IMR-90 (cell line): Measurements from ENCODE around the gene ZDHHC21. TPM values are rescaled to one million over a fixed set of nuclear protein-coding genes. Genes with fewer than 3 reads are reported as not detected.

Experiments
- ATAC-seq: fragments of 200-7000 bp; cut with Tn5 transposase; 2 replicates; pipeline ENCODE4 v1.9.1; 2020; ENCODE audit warnings: low read depth, mild to moderate bottlenecking, moderate library complexity
- BruUV-seq: library from RNA; stranded (reverse); fragments of 400-500 nt; replicated peaks from 2 replicates; lab custom pipeline; 2021; lab: Mats Ljungman, UMichigan
- CTCF ChIA-PET: fragments of 300-600 bp; formaldehyde crosslinking; extraction: SDS; loops from one replicate; lab custom pipeline; 2021; ENCODE audit warnings: antibody characterized with exemption; lab: Yijun Ruan, JAX
- POLR2A ChIA-PET: fragments of 300-600 bp; sonication (Branson Sonifier 250); formaldehyde crosslinking; loops from one replicate; lab custom pipeline; 2022; ENCODE audit warnings: antibody characterized with exemption; ENCODE audit not compliant: unreplicated experiment; lab: Charles Lee
- DNase-seq: peaks from one replicate; pipeline ENCODE4 v3.0.0; 2013
- H2AFZ ChIP-seq: replicated peaks from 2 replicates; pipeline ENCODE3; 2013; ENCODE audit warnings: low read length, mild to moderate bottlenecking; ENCODE audit not compliant: poor library complexity
- H2AK5ac ChIP-seq: 2 replicates; pipeline ENCODE4 v1.6.1; 2013; ENCODE audit warnings: low read depth, low read length, inconsistent platforms
- H2AK9ac ChIP-seq: replicated peaks from 2 replicates; pipeline ENCODE3; 2013; ENCODE audit warnings: mild to moderate bottlenecking, low read depth, low read length, moderate library complexity; ENCODE audit not compliant: poor library complexity
- H2BK120ac ChIP-seq: 2 replicates; pipeline ENCODE4 v1.6.1; 2013; ENCODE audit warnings: low read depth, low read length, inconsistent platforms
- H2BK15ac ChIP-seq: 3 replicates; pipeline ENCODE4 v1.6.1; 2013; ENCODE audit warnings: low read depth, low read length, inconsistent platforms
- H2BK20ac ChIP-seq: 2 replicates; pipeline ENCODE4 v1.6.1; 2013; ENCODE audit warnings: low read depth, mild to moderate bottlenecking, inconsistent platforms, low read length, moderate library complexity
- H2BK5ac ChIP-seq: 2 replicates; pipeline ENCODE4 v1.6.1; 2013; ENCODE audit warnings: mild to moderate bottlenecking, low read depth, low read length, inconsistent platforms; ENCODE audit not compliant: poor library complexity, severe bottlenecking
- H3K14ac ChIP-seq: replicated peaks from 2 replicates; pipeline ENCODE4 v1.6.1; 2013; ENCODE audit warnings: low read depth, low read length, inconsistent platforms
- H3K18ac ChIP-seq: 2 replicates; pipeline ENCODE4 v1.6.1; 2013; ENCODE audit warnings: low read depth, low read length, control low read depth
- H3K23ac ChIP-seq: 2 replicates; pipeline ENCODE4 v1.6.1; 2013; ENCODE audit warnings: low read depth, low read length, inconsistent platforms
- H3K27ac ChIP-seq: 2 replicates; pipeline ENCODE4 v1.5.1; 2013; ENCODE audit warnings: mild to moderate bottlenecking, control low read depth, low read length; ENCODE audit not compliant: insufficient read depth
- H3K27me3 ChIP-seq: 2 replicates; pipeline ENCODE4 v1.6.1; 2013; ENCODE audit warnings: low read length; ENCODE audit not compliant: control insufficient read depth, insufficient read depth
- H3K36me3 ChIP-seq: 2 replicates; pipeline ENCODE4 v1.6.1; 2013; ENCODE audit warnings: low read length, mixed read lengths; ENCODE audit not compliant: control insufficient read depth, insufficient read depth
- H3K4ac ChIP-seq: 2 replicates; pipeline ENCODE4 v1.6.1; 2013; ENCODE audit warnings: low read depth, low read length, inconsistent platforms
- H3K4me1 ChIP-seq: 2 replicates; pipeline ENCODE4 v1.6.1; 2013; ENCODE audit warnings: low read length, mixed read lengths; ENCODE audit not compliant: control insufficient read depth, insufficient read depth
- H3K4me2 ChIP-seq: 2 replicates; pipeline ENCODE4 v1.6.1; 2013; ENCODE audit warnings: low read depth, mild to moderate bottlenecking, control low read depth, low read length, moderate library complexity
- H3K4me3 ChIP-seq: 2 replicates; pipeline ENCODE4 v1.5.1; 2013; ENCODE audit warnings: low read depth, mild to moderate bottlenecking, control low read depth, low read length, moderate library complexity; ENCODE audit not compliant: insufficient read depth
- H3K56ac ChIP-seq: 2 replicates; pipeline ENCODE4 v1.6.1; 2013; ENCODE audit warnings: low read length, inconsistent platforms; ENCODE audit not compliant: insufficient read depth; ENCODE audit errors: extremely low read depth
- H3K79me1 ChIP-seq, 2 experiments: 2 replicates each; pipeline ENCODE4 v1.6.1; 2013; ENCODE audit warnings: low read length in 2 of 2, inconsistent platforms in 1 of 2, low read depth in 1 of 2
- H3K9ac ChIP-seq: 2 replicates; pipeline ENCODE4 v1.6.1; 2013; ENCODE audit warnings: low read depth, low read length, control low read depth
- H3K9me1 ChIP-seq: 2 replicates; pipeline ENCODE4 v1.6.1; 2013; ENCODE audit warnings: low read length, inconsistent platforms; ENCODE audit not compliant: insufficient read depth
- H3K9me3 ChIP-seq: 2 replicates; pipeline ENCODE4 v1.6.1; 2013; ENCODE audit warnings: low read length; ENCODE audit not compliant: control insufficient read depth, insufficient read depth
- H4K20me1 ChIP-seq: 2 replicates; pipeline ENCODE4 v1.6.1; 2013; ENCODE audit warnings: low read length, inconsistent platforms; ENCODE audit not compliant: insufficient read depth
- H4K5ac ChIP-seq: 2 replicates; pipeline ENCODE4 v1.6.1; 2013; ENCODE audit warnings: mild to moderate bottlenecking, low read depth, low read length, control low read depth
- H4K8ac ChIP-seq, 2 experiments: 2 replicates each; pipeline ENCODE4 v1.6.1; 2013; ENCODE audit warnings: low read depth in 2 of 2, low read length in 2 of 2, control low read depth in 1 of 2, inconsistent platforms in 1 of 2
- H4K91ac ChIP-seq: 2 replicates; pipeline ENCODE4 v1.6.1; 2013; ENCODE audit warnings: low read depth, low read length, inconsistent platforms; ENCODE audit not compliant: insufficient read depth
- FOS ChIP-seq: fragments of 150-350 bp; IDR thresholded peaks from 2 replicates; pipeline ENCODE4 v1.6.1; 2016; ENCODE audit warnings: low read depth, low read length
- NFE2L2 ChIP-seq: fragments of 150-350 bp; IDR thresholded peaks from 2 replicates; pipeline ENCODE4 v1.6.1; 2016; ENCODE audit warnings: low read depth, mild to moderate bottlenecking, low read length
- RAD21 ChIP-seq: IDR thresholded peaks from 2 replicates; pipeline ENCODE4 v1.6.1; 2012; ENCODE audit warnings: low read length, improper control_type of control experiment
- WGBS, 2 experiments: methylation state at CpG; one replicate each; pipeline versions ENCODE4 v1.1.5 to v1.1.7; 2013; ENCODE audit warnings: missing lambda C conversion rate in 2 of 2; ENCODE audit not compliant: insufficient read length in 1 of 2; ENCODE audit errors: extremely low coverage in 2 of 2; 5-methylcytosine and 5-hydroxymethylcytosine counted together
- dilution Hi-C: fragments of 300-500 bp; cut with HindIII; formaldehyde crosslinking; loops from one replicate; pipeline ENCODE4 v1.14.3; 2018; ENCODE audit warnings: low sequenced_read_pairs; ENCODE audit not compliant: unreplicated experiment
- in situ Hi-C: fragments of 300-500 bp; cut with MboI; formaldehyde crosslinking; loops from 3 replicates; pipeline ENCODE4 v1.14.3; 2019; ENCODE audit warnings: low sequenced_read_pairs, inconsistent platforms, mixed read lengths
- intact Hi-C: fragments of 100-400 bp; cut with micrococcal nuclease; formaldehyde crosslinking; loops from 2 replicates; pipeline ENCODE4 v1.10.0; 2022
- polyA plus RNA-seq, 3 experiments: library from polyadenylated mRNA; depleted of rRNA; stranded (reverse); fragments of >200 nt; gene quantifications; 2 replicates each; pipeline ENCODE4 v1.2.3, GENCODE V29; 2012; ENCODE audit warnings: low replicate concordance in 1 of 3
- total RNA-seq: library from RNA; depleted of rRNA; stranded (reverse); fragments of >200 nt; gene quantifications from 2 replicates; pipeline ENCODE4 v1.2.3, GENCODE V29; 2012
- TF ChIP-seq, protein P1 (sequence below): conservative IDR thresholded peaks from 2 replicates; pipeline ENCODE4 v1.5.1; 2012; ENCODE audit warnings: mild to moderate bottlenecking, low read depth, low read length, improper control_type of control experiment
- TF ChIP-seq, protein P2 (sequence below): fragments of 150-350 bp; IDR thresholded peaks from 2 replicates; pipeline ENCODE4 v1.6.1; 2017; ENCODE audit warnings: mild to moderate bottlenecking, antibody characterized with exemption, low read length, low read depth

The ZDHHC21 gene
- total and polyA plus RNA-seq, 2 of the 4 experiments (the other 2 are of a cell fraction) = 2.8 to 4.5 TPM

DNA sequence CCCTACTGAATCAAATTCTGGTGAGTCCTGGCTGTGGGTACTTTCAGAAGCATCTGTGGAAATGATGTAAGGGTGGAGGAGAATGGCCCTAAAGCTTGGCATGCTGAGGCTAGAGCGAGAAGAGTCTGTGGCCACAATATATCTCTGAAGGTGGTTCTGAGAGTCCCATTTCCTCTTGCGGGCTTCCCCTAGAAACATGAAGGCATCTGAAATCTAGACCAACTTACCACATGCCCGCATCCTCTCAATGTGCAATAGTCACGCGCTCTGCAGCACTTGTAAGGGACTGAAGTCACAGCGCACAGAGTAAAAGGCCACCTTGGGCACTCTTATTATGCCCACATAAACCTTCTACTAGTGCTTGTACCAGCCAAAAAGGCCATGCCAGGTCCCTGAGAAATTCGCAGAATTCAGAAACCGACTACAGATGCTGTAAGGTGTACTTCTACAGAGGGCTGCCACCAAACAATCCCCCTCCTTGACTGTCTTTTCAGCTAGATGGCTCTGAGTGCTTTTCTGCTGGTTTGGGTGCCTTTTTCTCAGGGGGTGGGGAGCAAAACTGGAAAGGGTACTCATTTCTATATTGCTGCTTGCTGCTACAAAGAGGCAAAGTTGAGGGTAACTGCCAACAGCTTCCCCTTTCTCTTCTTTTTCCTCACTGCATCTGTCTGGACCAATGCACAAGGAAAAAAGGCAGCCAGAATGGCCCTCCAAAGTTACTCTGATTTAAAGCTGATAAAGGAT lies 107.3 kb downstream of the ZDHHC21 start:
- WGBS, 2 experiments = no CpG with 5 or more reads among the region's 8 CpGs
- Histone ChIP-seq H4K91ac (no peak overlapping the region), H2BK15ac (no peak overlapping the region), H3K9me3 (no peaks in the 10 kb centered on the region), H2AK9ac (no peak overlapping the region), H3K4me2 (no peak overlapping the region), H3K9me1 (no peaks in the 10 kb centered on the region), H4K20me1 (no peaks in the 10 kb centered on the region), H2BK5ac (no peak overlapping the region), H3K27me3 (no peaks in the 10 kb centered on the region), H3K9ac (no peak overlapping the region), H3K4me1 (no peaks in the 10 kb centered on the region), H3K4me3 (no peak overlapping the region), H3K56ac (no peak overlapping the region), H3K18ac (no peak overlapping the region), H2BK120ac (no peak overlapping the region), H3K36me3 (no peaks in the 10 kb centered on the region), H4K5ac (no peak overlapping the region), H3K4ac (no peak overlapping the region), H3K27ac (no peak overlapping the region), H2AFZ (no peak overlapping the region), H4K8ac (no peak overlapping the region), H3K23ac (no peak overlapping the region), H3K14ac (no peak overlapping the region), H3K79me1 (no peaks in the 10 kb centered on the region), H2BK20ac (no peak overlapping the region), H2AK5ac (no peak overlapping the region)
- intact Hi-C loops = no loop called here
- POLR2A ChIA-PET = no interaction called here
- no peak for TF ChIP-seq FOS
- TF ChIP-seq, protein P1, sequence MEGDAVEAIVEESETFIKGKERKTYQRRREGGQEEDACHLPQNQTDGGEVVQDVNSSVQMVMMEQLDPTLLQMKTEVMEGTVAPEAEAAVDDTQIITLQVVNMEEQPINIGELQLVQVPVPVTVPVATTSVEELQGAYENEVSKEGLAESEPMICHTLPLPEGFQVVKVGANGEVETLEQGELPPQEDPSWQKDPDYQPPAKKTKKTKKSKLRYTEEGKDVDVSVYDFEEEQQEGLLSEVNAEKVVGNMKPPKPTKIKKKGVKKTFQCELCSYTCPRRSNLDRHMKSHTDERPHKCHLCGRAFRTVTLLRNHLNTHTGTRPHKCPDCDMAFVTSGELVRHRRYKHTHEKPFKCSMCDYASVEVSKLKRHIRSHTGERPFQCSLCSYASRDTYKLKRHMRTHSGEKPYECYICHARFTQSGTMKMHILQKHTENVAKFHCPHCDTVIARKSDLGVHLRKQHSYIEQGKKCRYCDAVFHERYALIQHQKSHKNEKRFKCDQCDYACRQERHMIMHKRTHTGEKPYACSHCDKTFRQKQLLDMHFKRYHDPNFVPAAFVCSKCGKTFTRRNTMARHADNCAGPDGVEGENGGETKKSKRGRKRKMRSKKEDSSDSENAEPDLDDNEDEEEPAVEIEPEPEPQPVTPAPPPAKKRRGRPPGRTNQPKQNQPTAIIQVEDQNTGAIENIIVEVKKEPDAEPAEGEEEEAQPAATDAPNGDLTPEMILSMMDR = no peak
- no peak for TF ChIP-seq RAD21
- TF ChIP-seq NFE2L2 = no peak
- TF ChIP-seq, protein P2, sequence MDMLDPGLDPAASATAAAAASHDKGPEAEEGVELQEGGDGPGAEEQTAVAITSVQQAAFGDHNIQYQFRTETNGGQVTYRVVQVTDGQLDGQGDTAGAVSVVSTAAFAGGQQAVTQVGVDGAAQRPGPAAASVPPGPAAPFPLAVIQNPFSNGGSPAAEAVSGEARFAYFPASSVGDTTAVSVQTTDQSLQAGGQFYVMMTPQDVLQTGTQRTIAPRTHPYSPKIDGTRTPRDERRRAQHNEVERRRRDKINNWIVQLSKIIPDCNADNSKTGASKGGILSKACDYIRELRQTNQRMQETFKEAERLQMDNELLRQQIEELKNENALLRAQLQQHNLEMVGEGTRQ = no peak
- dilution Hi-C loops = no loop called here
- in situ Hi-C loops = no loop called here
- DNase-seq (no peak), ATAC-seq (no peak)
- BruUV-seq = no TSS peak
- CTCF ChIA-PET = no interaction called here
